Measurements from ENCODE around the gene CYS1.
"Not testable (repeated sequence)": the region's sequence is repeated elsewhere in the genome, so short reads cannot be mapped to it uniquely, and the experiment has no call there.

- not testable (repeated sequence) for TF ChIP-seq CTCF (IDR thresholded peaks at IDR 0.05); POLR2AphosphoS5 (IDR thresholded peaks at IDR 0.05; ENCODE audit: insufficient read depth in 1 of 2, low read depth in 1 of 2); POLR2A (IDR thresholded peaks at IDR 0.05)
Measured at GRCh38 chr2:10010861-10011605, 69.2 kb downstream of the CYS1 start.
